GM18505 (cell line): ENCODE results near the gene REV3L.

Experiments used
- ATAC-seq: cut with Tn5 transposase; IDR thresholded peaks from one replicate; pipeline ENCODE4 v1.9.1; 2021; ENCODE audit not compliant: unreplicated experiment
- POLR2A ChIP-seq: IDR thresholded peaks from 4 replicates; pipeline ENCODE4 v1.6.1; 2011; ENCODE audit warnings: borderline replicate concordance; ENCODE audit not compliant: insufficient read depth, insufficient read length; ENCODE audit errors: extremely low read depth

The REV3L gene

DNA sequence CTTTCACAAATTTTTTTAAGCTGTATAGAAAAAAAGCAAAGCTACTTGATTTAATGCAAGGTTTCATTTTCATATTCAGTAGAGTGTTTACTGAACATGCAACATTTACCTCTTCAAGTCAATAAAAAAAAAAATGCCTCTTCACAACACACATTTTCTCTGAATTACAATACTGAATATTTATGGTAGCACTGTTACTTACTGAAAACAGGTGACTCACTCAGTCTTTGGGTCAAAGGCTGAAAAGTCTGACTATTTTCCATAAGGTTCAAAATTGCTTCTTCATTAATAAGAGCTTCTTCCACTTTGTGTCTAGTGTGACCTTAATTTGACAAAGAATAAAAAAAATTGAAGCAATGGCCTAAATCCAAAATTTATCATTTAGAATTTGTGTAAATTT lies 101.9 kb downstream of the REV3L start:
- ATAC-seq: no peak

DNA sequence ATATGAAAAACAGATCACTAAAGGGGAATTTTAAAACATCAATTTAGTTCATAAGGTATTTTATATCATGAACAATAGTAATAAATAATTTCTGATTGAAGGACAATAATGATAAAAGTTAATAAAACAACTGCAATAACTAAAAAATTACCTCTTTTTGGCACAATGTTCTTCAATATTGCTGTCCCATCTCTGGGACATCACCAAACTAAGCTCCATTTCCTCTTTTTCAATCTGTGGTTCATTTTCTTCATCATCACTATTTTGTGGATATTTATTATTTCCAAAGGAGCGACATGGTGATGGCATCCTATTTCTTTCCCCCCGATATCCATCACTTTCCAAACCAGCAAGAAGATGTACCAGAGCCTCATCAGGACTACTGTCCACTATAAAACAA lies 103.2 kb downstream of the REV3L start:
- no peak for ATAC-seq
- TF ChIP-seq POLR2A: no peak

More for the DNA sequence above, 101.9 kb downstream of the REV3L start:
- TF ChIP-seq POLR2A: no peak

DNA sequence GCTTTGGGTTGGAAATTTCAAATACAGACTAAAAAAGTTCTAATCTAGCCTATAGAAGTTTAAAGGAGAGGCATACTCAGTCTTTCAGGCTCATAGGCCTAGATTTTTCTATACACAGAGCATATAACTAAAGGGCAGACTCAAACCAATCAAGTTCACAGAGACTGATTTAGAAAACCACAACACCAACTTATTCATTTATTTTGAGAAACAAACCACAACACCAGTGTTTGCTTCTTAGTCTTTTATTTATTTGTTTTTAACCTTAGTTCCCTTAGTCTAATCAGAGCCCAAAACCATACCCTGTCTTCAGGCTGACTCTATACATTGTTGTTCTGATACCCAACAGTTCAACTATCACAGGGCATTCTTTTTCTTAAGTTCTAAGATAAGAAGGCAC lies 103.7 kb downstream of the REV3L start:
- no peak for ATAC-seq
- no peak for TF ChIP-seq POLR2A

DNA sequence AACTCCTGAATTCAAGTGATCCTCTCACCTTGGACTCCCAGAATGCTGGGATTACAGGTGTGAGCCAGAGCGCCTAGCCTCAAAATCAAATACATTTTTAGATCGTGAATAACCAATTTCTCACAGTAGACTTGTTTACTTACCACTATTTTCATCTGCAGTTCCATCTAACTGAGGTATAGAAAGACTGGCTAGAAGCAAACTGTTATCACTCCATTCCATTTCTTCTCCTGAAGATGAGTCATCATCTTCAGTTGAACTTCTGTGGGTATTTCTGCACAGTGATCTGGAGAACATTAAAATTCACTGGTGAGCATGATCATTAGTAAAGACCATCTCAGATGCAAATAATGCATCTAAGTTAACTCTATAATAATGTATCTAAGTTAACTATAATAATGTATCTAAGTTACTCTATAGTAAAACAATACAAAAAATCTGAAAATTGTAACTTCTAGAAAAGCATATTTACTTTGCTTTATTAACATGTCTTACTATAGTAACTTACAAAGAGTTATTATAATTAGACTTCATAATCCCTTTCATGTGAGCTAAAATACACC lies 105.4 kb downstream of the REV3L start:
- no peak for ATAC-seq
- no peak for TF ChIP-seq POLR2A

DNA sequence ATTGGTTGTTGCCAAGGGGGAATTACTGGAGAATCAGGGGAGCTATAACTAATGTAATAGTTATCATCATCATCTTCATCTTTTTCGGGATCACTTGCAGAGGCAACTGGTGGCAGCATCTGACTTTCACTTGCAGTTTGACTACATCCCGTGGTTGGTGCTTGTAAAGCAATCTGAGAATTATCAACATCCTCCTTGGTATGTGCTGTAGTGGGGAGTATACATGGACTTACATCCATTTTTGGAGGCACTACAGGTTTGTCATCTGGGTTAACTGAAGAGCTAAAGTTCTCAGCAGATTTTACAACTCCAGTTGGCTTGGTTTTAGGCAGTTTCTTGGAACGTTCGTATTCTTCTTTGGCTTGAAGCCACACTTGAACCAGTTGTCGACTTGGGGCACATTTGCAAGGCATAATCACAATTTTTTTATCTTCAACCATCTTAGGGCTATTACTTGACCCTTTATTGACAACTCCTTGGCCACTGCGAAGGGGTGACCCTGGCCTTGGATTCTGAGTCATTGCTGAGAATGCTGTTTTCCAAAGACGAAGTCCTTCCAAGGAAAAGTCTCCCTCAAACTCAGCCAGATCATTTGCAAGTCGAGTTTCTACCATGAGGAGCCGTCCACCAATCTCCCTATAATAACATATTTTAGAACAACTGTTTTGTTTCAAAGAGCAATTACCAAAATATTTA lies 115.5 kb downstream of the REV3L start:
- TF ChIP-seq POLR2A: no peak
- peak; percentile 62 for ATAC-seq

DNA sequence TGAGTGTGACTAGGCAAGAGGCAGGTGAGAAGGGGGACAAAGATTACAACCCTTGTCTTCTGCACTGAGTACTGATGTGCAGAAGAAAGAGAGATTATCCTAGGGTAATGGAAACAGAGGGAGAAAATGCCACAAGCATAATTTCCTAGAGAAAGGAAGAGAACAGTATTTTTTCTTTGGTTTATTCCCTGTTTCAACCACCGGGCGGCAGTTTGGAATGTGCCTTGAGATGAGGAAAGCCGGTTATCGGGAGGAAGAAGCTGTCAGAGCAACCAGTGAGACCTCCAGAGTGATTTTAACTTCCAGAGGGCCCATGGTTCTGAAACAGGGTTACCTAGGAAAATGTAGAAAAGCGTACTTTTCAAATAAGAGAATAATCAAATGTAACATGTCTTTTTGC lies 121.4 kb downstream of the REV3L start:
- TF ChIP-seq POLR2A: no peak
- no peak for ATAC-seq

DNA sequence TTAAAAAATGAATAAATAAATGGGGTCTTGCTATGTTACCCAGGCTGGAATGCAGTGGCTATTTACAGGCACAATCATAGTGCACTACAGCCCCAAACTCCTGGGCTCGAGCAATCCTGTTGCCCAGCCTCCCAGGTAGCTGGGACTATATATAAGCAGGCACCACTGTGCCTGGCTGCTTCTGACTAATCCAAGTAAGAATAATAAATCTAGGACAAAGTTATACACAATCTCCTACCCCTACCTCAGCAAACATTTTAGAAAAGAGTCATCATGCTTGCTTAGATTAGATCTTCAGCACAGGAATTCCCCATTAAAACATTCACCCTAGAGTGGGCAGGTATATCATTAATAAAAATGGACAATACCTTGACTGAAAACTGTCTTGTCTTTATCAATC lies 124.6 kb downstream of the REV3L start:
- no peak for TF ChIP-seq POLR2A
- no peak for ATAC-seq

DNA sequence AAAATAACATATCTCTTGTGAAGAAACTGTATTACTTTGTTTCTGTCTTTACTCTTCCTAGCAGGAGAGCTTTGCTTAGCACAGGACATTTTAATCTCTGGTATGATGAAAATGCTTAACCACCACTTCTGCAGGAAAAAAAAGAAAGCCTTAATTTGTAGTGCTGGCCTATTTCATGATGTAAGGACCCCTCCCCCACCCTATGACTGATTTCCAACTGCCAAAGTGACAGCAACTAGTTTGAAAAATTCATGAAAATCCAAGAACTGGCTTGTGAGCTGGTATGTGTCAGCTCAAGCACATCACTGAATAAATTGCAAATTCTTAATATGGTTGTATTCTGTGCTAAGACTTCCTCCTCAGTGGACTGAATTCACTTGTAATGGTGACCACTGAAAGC lies 125.3 kb downstream of the REV3L start:
- no peak for ATAC-seq
- TF ChIP-seq POLR2A: no peak

DNA sequence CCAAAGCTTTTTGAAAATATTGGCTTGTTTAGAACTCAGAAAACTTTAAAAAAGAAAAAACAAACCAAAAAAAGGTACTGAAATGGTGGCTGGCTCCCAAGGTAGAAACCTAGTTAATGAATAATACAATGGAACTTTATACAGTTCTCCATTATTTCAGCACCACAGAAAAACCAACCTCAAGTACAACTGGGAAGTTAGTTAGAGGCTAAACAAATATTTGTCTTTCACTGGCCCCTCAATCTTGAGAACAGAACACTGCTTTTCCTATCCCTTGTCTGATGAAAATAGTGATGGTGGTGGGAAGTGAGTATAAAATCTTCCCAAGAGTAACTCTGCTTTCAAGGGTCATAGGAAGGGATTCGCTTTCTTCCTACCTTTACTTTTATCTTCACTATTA lies 126.5 kb downstream of the REV3L start:
- no peak for TF ChIP-seq POLR2A
- ATAC-seq: no peak

DNA sequence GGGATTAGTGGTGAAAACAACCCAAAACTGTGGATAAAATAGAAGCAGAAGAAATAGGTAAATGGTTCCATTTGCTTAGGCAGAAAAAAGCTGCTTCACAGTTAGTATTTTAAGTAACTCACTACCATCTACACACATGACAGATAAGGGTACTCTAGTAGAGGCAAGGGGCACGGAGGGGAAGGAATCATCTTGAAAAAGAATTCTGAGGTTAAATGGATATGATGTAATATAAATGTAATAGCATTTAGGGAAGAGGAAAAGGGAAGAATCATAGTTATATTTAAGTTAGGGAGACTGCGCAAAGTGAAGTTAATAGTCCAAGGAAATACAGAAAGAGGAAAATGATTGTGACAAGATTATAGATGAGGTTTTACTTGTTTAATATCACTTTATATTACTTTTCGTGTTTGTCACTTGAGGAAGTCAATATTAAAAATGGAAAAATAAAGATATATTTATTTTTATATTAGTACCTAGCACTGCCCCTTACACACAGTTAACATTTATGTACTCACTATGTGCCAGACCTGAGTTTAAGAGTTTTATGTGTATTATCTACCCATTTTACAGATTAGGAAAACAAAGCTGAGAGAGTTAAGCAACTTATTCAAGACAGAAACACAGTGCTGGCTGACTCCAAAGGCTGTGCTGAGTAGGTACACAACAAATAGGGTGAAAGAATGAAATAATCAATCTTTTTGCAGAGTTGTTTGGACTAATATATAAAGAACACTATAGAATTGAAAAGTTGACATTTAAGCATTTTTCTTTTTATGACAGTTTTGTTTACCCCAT lies 128.1 kb downstream of the REV3L start:
- no peak for ATAC-seq
- no peak for TF ChIP-seq POLR2A

DNA sequence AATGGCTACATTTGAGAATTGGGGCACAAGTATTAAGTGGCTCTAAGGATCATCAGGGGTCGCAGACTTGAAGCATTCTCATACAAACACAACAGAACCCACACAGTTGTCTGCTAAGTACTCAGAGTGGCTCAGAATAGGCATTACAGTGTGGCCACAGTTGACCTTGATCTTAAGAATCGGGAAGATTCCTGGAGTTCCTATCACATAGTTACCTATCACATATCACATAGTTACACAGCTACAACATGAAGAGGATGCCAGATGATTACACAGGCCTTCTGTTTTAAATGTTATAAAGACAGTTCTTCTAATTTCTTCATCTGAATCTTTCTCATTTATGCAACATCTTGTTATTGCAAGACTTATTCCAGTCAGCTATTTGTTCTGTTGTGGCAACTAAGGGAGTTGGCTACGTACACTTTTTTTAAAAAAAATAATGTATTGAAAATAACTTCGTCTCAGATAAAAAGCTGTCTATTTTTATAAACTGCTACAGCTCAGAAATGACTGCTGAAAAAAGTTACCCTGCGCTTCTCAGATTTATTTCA lies 129.0 kb downstream of the REV3L start:
- ATAC-seq: no peak
- no peak for TF ChIP-seq POLR2A

DNA sequence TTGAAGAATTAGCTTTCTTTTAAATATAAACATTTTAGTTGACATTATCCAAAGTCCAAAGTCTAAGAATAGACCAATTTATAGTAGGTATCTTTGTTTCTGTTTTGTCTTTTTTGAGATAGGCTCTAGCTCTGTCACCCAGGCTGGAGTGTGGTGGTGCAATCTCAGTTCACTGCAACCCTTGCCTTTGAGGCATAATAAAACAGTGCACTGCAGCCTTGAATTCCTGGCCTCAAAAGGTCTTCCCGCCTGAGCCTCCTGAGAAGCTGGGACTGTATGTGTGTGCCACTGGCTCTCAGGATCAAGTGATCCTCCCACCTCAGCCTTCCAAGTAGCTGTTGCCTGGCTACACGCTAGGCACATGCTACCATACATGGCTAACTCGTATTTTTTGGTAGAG lies 135.4 kb downstream of the REV3L start:
- TF ChIP-seq POLR2A: no peak
- no peak for ATAC-seq

DNA sequence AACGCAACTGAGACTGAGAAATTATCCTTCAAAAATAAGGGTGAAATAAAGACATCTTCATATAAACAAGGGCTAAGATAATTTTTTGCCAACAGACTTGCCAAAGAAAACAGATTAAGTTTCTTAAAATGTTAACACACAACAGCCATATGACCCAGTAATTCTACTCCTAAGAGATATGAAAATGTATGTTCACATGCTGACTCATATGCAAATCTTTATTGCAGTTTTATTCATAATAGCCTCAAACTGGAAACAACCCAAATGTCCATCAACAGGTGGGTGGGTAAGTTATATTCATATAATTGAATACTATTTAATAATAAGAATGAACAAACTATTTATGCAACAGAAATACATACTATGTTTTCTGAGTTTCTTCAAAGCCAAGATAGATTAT lies 140.1 kb downstream of the REV3L start:
- ATAC-seq: no peak
- TF ChIP-seq POLR2A: no peak

DNA sequence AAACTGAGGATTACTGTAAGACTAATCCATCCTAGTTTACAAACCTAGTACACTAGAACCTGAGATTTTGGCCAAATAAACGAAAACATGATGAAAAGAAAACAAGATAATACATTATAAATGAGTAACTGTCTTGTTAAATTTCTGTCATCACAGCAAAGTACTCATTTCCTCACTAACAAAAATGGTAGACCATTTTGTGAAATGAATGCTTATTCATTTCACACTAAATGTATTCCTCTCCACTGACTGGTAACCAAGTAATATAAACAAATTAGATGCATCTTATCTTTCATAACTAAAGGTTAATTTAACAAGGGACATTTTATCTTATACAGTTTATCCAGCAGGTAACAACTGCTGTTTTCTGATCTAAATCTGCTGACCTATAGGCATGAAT lies 143.7 kb downstream of the REV3L start:
- no peak for ATAC-seq

More for the DNA sequence above, 143.7 kb downstream of the REV3L start:
- no peak for TF ChIP-seq POLR2A
